Right cardiac atrium (tissue), 5 donors: ENCODE measurements around the gene CNTNAP2. TPM values are rescaled to one million over a fixed set of nuclear protein-coding genes. Genes with fewer than 3 reads are reported as not detected.
"Not testable (repeated sequence)": the region's sequence is repeated elsewhere in the genome, so short reads cannot be mapped to it uniquely, and the experiment has no call there.

Experiments
- ATAC-seq, 2 donors: fragments of 200-7000 bp; cut with Tn5 transposase; one replicate each; pipeline versions ENCODE4 v1.8.0 to v1.9.1; 2020; ENCODE audit warnings: moderate library complexity in 2 of 2, mild to moderate bottlenecking in 1 of 2
- DNase-seq, 3 donors: peaks; one replicate each; pipeline ENCODE4 v3.0.0-alpha.2; 2020
- H3K27ac ChIP-seq: one replicate; pipeline ENCODE4 v1.5.1; 2013; ENCODE audit warnings: mild to moderate bottlenecking, low read length, control low read depth, moderate library complexity
- H3K27me3 ChIP-seq: one replicate; pipeline ENCODE4 v1.6.1; 2013; ENCODE audit not compliant: control insufficient read depth, insufficient read depth
- H3K4me1 ChIP-seq: one replicate; pipeline ENCODE4 v1.6.1; 2013; ENCODE audit warnings: low read length; ENCODE audit not compliant: control insufficient read depth, insufficient read depth
- H3K4me3 ChIP-seq: one replicate; pipeline ENCODE4 v1.5.1; 2013; ENCODE audit warnings: low read length, control low read depth
- H3K9me3 ChIP-seq: one replicate; pipeline ENCODE4 v1.6.1; 2013; ENCODE audit warnings: low read length; ENCODE audit not compliant: control insufficient read depth
- whole genome bisulfite sequencing: extraction: QIAGEN DNeasy Blood & Tissue Kit; methylation state at CpG from one replicate; pipeline ENCODE4 v1.1.7; 2013; 5-methylcytosine and 5-hydroxymethylcytosine counted together
- intact Hi-C, 4 donors: fragments of 100-400 bp; cut with DNase I; formaldehyde crosslinking; loops; one replicate each; pipeline versions ENCODE4 v1.11.0 to v1.14.0; 2022 to 2023
- polyA plus RNA-seq: library from polyadenylated mRNA; stranded (reverse); fragments of 200-250 nt; gene quantifications from one replicate; pipeline ENCODE4 v1.2.3, GENCODE V29; 2013
- total RNA-seq, 4 donors: library from RNA; stranded (reverse); fragmentation: NEBNext Ultra II Directional; extraction: Animal tissue kit (Norgen Biotek cat#: 25700); gene quantifications; one replicate each; pipeline ENCODE4 v1.2.1, GENCODE V29; 2021
- donor health status: healthy with polysubstance abuse.
- donor health status: DM: no; HTN: yes; CAD: no.
- donor health status: DM: no; HTN: no; CAD: no.
- donor health status: DM: no; HTN: yes; CAD: no; lungs with severe emphysema.
- donor health status: DM: yes; HTN: yes; CAD: no.

The CNTNAP2 gene
- total and polyA plus RNA-seq, 5 donors, result 0.23 to 1.7 (median 0.91) TPM; not detected in 1

- H3K4me1 ChIP-seq, H3K9me3 ChIP-seq, ATAC-seq, H3K27ac ChIP-seq, intact Hi-C loops, H3K27me3 ChIP-seq, DNase-seq, H3K4me3 ChIP-seq: not testable (repeated sequence)
- 64% methylated on average over 2 of the region's 2 CpGs for WGBS
Measured at GRCh38 chr7:147598687-147599086, 1482.1 kb downstream of the CNTNAP2 start.

DNA sequence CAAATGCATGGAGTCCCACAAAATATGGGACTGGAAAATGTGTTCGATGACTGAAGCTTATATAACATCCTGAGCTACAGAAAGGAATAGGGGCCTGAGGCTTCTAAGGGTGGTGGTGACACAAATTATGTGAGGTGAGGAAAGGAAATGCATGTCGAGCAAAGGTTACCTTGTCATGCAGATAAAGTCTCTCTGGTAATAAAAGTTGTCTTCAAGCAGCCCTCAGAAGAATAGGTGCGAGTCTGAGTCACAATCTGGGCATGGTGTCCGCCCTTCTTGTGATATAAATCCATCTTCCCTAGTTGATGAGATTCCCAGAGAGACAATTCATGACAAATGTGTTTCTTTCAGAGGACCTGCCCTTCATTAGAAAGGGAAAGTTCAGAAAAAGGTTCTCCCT is 1488.7 kb downstream of the CNTNAP2 start:
- Histone ChIP-seq H3K27ac (no peak overlapping the region), H3K4me1 (no peaks in the 10 kb centered on the region), H3K9me3 (no peaks in the 10 kb centered on the region), H3K4me3 (no peak overlapping the region), H3K27me3 (no peaks in the 10 kb centered on the region)
- ATAC-seq, result no peak
- 61% methylated on average over 4 of the region's 4 CpGs for WGBS
- intact Hi-C loops, result no loop called here
- no peak for DNase-seq

DNA sequence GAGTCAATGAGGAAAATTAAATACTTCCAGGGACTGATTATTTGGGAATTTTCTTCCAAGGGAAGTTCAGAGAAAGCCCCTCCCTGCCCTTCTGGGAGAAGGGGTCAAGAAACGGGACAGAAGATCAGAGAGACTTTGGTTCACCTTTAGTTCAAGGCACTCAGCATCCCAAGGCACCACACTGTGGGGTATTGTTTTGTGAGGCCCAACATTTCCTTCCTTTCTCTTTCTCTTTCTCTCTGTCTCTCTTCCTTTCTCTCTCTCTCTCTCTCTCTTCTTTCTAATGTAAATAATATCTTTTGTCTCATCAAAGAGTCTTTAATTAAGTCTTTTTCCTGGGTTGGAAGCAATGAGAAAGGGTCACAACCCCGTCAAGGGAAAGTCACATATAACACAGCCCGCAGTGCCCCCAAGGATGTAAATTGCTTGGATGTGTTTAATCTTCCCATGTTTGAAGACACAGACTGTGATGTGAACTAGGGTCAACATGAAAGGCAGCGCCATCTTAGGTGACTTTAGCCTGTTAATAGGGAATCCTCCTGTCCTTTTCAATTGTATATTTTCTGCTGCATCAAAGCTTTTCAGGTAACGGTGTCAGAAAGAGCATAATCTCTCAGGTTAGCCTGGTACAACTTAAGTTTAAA is 1490.7 kb downstream of the CNTNAP2 start:
- 62% methylated on average over 5 of the region's 5 CpGs for WGBS
- Histone ChIP-seq H3K9me3 (no peaks in the 10 kb centered on the region), H3K4me3 (no peak overlapping the region), H3K27me3 (no peaks in the 10 kb centered on the region), H3K4me1 (no peaks in the 10 kb centered on the region), H3K27ac (no peak overlapping the region)
- DNase-seq (no peak), ATAC-seq (no peak)
- intact Hi-C loops, result no loop called here

DNA sequence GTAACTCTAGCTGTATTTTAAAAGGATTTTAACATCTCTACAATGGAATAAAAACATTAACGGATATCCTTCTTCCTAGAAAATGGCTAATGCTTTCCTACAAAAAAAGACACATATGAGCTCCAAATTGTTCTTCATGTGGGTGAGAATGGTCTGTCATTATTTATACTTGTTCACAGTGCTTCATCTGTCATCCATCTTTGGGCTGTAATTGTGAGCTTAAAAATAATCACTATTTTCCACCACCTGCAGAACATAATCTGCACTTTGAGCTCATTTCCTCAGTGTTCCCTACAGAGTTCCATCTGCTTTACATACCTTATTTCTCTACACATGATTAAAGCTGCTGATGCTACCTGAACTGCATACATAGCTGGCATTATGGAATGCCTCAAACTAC is 1494.8 kb downstream of the CNTNAP2 start:
- no peaks in the 10 kb centered on the region for H3K9me3 ChIP-seq
- no peaks in the 10 kb centered on the region for H3K4me1 ChIP-seq
- intact Hi-C loops, result no loop called here
- H3K27ac ChIP-seq, result no peak overlapping the region
- DNase-seq (no peak), ATAC-seq (no peak)
- H3K27me3 ChIP-seq, result no peaks in the 10 kb centered on the region
- 91% methylated on average over 1 of the region's 1 CpG for whole genome bisulfite sequencing
- no peak overlapping the region for H3K4me3 ChIP-seq

GRCh38 chr7:147635288-147635687 is 1518.7 kb downstream of the CNTNAP2 start:
- no peak for ATAC-seq
- DNase-seq, result no peak
- no peak overlapping the region for H3K4me3 ChIP-seq
- no peaks in the 10 kb centered on the region for H3K9me3 ChIP-seq
- no peaks in the 10 kb centered on the region for H3K4me1 ChIP-seq
- no peak overlapping the region for H3K27ac ChIP-seq
- H3K27me3 ChIP-seq, result no peaks in the 10 kb centered on the region
- 82% methylated on average over 3 of the region's 3 CpGs for WGBS
- intact Hi-C loops, result no loop called here

- Histone ChIP-seq H3K4me1 (no peaks in the 10 kb centered on the region), H3K4me3 (no peak overlapping the region), H3K27me3 (no peaks in the 10 kb centered on the region), H3K27ac (no peak overlapping the region), H3K9me3 (no peaks in the 10 kb centered on the region)
- ATAC-seq (no peak), DNase-seq (no peak)
- intact Hi-C loops, result no loop called here
- WGBS, result 83% methylated on average over 2 of the region's 2 CpGs
Measured at GRCh38 chr7:147636553-147636952, 1520.0 kb downstream of the CNTNAP2 start.

DNA sequence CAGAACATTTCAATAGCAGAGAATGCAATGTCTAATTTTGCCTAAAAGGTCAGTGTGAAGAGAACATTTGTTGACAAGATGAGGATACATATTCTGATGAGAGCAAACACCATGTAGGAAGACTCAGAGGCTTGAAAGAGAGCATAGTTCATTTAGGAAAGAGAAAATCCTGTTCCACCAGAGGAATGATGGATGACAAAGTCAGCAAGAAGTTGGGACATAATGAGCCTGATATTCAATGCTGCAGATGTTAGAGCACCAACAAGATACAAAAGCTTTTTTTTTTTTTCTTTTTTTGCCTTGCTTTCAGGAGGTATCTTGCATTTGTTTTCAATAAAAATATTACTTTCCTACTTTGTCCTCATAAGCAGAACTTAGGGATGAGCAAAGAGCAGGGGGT is 1522.0 kb downstream of the CNTNAP2 start:
- Histone ChIP-seq H3K4me1 (no peaks in the 10 kb centered on the region), H3K27ac (no peak overlapping the region), H3K4me3 (no peak overlapping the region), H3K27me3 (no peaks in the 10 kb centered on the region), H3K9me3 (no peaks in the 10 kb centered on the region)
- intact Hi-C loops, result no loop called here
- DNase-seq, result no peak
- no peak for ATAC-seq

DNA sequence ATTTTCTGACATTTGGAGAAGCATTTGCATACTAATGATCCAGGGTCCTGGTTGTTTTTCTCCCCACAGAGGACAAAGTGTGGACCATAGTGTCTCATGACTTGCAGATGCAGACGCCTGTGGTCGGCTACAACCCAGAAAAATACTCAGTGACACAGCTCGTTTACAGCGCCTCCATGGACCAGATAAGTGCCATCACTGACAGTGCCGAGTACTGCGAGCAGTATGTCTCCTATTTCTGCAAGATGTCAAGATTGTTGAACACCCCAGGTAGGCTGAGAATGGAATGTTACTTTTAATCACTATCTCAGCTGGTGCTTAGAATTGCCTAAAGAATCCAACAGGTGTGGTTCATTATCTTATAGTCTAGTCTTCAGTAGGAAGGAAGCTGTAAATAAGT is 1522.4 kb downstream of the CNTNAP2 start:
- Histone ChIP-seq H3K4me3 (no peak overlapping the region), H3K27me3 (no peaks in the 10 kb centered on the region), H3K9me3 (no peaks in the 10 kb centered on the region), H3K27ac (no peak overlapping the region), H3K4me1 (no peaks in the 10 kb centered on the region)
- intact Hi-C loops, result no loop called here
- WGBS, result 62% methylated on average over 6 of the region's 6 CpGs
- DNase-seq, result no peak
- no peak for ATAC-seq

- no peak overlapping the region for H3K4me3 ChIP-seq
- no peaks in the 10 kb centered on the region for H3K4me1 ChIP-seq
- no peak overlapping the region for H3K27ac ChIP-seq
- H3K27me3 ChIP-seq, result no peaks in the 10 kb centered on the region
- intact Hi-C loops, result no loop called here
- WGBS, result 66% methylated on average over 3 of the region's 3 CpGs
- DNase-seq (no peak), ATAC-seq (no peak)
- H3K9me3 ChIP-seq, result no peaks in the 10 kb centered on the region
Measured at GRCh38 chr7:147639751-147640150, 1523.2 kb downstream of the CNTNAP2 start.

DNA sequence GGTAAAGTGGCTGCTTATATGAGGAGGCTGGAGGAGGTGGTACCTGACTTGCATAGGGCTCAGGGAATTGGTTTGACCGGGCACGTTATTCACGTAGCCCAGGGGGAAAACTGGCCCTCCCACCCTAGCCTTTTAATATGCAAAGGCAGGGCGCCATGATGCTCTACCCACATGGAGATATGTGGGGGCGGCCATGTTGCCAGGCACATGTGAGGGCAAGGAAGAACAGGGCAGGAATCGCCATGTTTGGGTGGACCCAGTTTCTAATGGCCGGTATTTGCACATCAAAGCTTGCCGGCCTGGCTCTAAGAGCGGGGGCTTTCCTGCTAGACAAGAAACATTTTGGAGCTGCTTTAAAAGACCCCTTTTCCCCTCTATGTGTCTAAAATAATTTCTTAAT is 1524.2 kb downstream of the CNTNAP2 start:
- Histone ChIP-seq H3K9me3 (no peaks in the 10 kb centered on the region), H3K4me3 (no peak overlapping the region), H3K27ac (no peak overlapping the region), H3K27me3 (no peaks in the 10 kb centered on the region), H3K4me1 (no peaks in the 10 kb centered on the region)
- intact Hi-C loops, result no loop called here
- 89% methylated on average over 9 of the region's 9 CpGs for WGBS
- no peak for ATAC-seq
- DNase-seq, result no peak

GRCh38 chr7:147646568-147646967 is 1530.0 kb downstream of the CNTNAP2 start:
- 84% methylated on average over 4 of the region's 4 CpGs for WGBS
- H3K4me1 ChIP-seq, result no peaks in the 10 kb centered on the region
- ATAC-seq, result no peak

GRCh38 chr7:147650991-147651390 is 1534.4 kb downstream of the CNTNAP2 start:
- Histone ChIP-seq H3K27me3 (no peaks in the 10 kb centered on the region), H3K4me1 (no peaks in the 10 kb centered on the region), H3K27ac (no peak overlapping the region), H3K9me3 (no peaks in the 10 kb centered on the region), H3K4me3 (no peak overlapping the region)
- no peak for ATAC-seq
- WGBS, result 85% methylated on average over 3 of the region's 3 CpGs
- intact Hi-C loops, result no loop called here
- no peak for DNase-seq

More at GRCh38 chr7:147646568-147646967, 1530.0 kb downstream of the CNTNAP2 start:
- intact Hi-C loops, result no loop called here
- DNase-seq, result no peak
- Histone ChIP-seq H3K27me3 (no peaks in the 10 kb centered on the region), H3K4me3 (no peak overlapping the region), H3K27ac (no peak overlapping the region), H3K9me3 (no peaks in the 10 kb centered on the region)
